Nephron (organoid): ENCODE results near the gene GJD2.

Experiments used
- H3K27ac Mint-ChIP-seq, 3 experiments: 2 replicates each; pipeline ENCODE4 v1.8.0; 2020; ENCODE audit warnings: mixed read lengths in 3 of 3, mild to moderate bottlenecking in 2 of 3, moderate library complexity in 1 of 3
- H3K27me3 Mint-ChIP-seq: 2 replicates; pipeline ENCODE4 v1.8.0; 2021; ENCODE audit warnings: low read depth, mild to moderate bottlenecking, moderate library complexity, mixed read lengths
- H3K36me3 Mint-ChIP-seq: 2 replicates; pipeline ENCODE4 v1.8.0; 2020; ENCODE audit warnings: low read depth, mixed read lengths
- H3K4me1 Mint-ChIP-seq: 2 replicates; pipeline ENCODE4 v1.8.0; 2020; ENCODE audit warnings: mixed read lengths
- H3K4me3 Mint-ChIP-seq, 3 experiments: 2 replicates each; pipeline ENCODE4 v1.8.0; 2020; ENCODE audit warnings: mild to moderate bottlenecking in 3 of 3, mixed read lengths in 3 of 3, moderate library complexity in 2 of 3
- H3K9me3 Mint-ChIP-seq: 2 replicates; pipeline ENCODE4 v1.8.0; 2020; ENCODE audit warnings: mixed read lengths
- CTCF ChIP-seq, 3 experiments: fragments of 200-600 bp; sonication (generic); IDR thresholded peaks; one replicate each; pipeline ENCODE4 v1.5.0; 2021; ENCODE audit warnings: antibody characterized with exemption in 3 of 3; ENCODE audit not compliant: unreplicated experiment in 3 of 3

GJD2 gene

GRCh38 chr15:34730701-34731100 is 24.1 kb downstream of the GJD2 start:
- Mint-ChIP-seq H3K27ac (no peak overlapping the region), H3K9me3 (no peaks in the 10 kb centered on the region)
- no peak for TF ChIP-seq CTCF (IDR thresholded peaks at IDR 0.05; ENCODE audit: unreplicated experiment in 3 of 3)

DNA sequence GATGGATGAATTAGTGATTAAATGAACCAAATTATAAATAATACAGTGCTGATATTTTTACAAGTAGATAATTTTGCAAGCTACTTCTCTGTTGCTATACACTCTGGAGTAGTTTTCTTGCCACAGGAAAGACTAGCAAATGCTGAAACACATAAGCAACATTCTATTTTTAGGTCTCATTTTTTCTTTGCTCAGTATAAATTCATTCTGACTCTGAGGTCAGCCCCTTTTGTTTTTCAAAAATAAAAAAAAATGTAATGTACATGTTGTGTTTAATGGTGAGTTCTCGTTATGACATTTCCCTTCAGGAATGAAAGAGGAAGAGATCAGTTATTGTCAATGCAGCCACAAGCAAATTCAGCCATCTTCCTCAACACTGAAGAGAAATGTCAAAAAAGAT is 24.9 kb downstream of the GJD2 start:
- no peaks in the 10 kb centered on the region for H3K36me3 Mint-ChIP-seq
- H3K27ac Mint-ChIP-seq = no peak overlapping the region
- H3K4me1 Mint-ChIP-seq = peaks cover 39% of the 10 kb centered on the region
- TF ChIP-seq CTCF (IDR thresholded peaks at IDR 0.05; ENCODE audit: unreplicated experiment in 3 of 3) = no peak
- no peak overlapping the region for H3K4me3 Mint-ChIP-seq
- H3K27me3 Mint-ChIP-seq = peaks cover 10% of the 10 kb centered on the region
- no peaks in the 10 kb centered on the region for H3K9me3 Mint-ChIP-seq

More at GRCh38 chr15:34730701-34731100, 24.1 kb downstream of the GJD2 start:
- H3K27me3 Mint-ChIP-seq = peaks cover 10% of the 10 kb centered on the region
- peaks cover 36% of the 10 kb centered on the region for H3K4me1 Mint-ChIP-seq
- no peaks in the 10 kb centered on the region for H3K36me3 Mint-ChIP-seq
- no peak overlapping the region for H3K4me3 Mint-ChIP-seq

GRCh38 chr15:34729056-34729455 is 25.7 kb downstream of the GJD2 start:
- Mint-ChIP-seq H3K9me3 (no peaks in the 10 kb centered on the region), H3K27ac (peak overlapping the region; percentile 38 to 57 (median 39)), H3K4me3 (peak overlapping the region in 2 of 3 experiments; percentile 17 to 67), H3K36me3 (no peaks in the 10 kb centered on the region), H3K4me1 (peaks cover 43% of the 10 kb centered on the region), H3K27me3 (peaks cover 8% of the 10 kb centered on the region)
- no peak for TF ChIP-seq CTCF (IDR thresholded peaks at IDR 0.05; ENCODE audit: unreplicated experiment in 3 of 3)

GRCh38 chr15:34726406-34727100 is 28.2 kb downstream of the GJD2 start:
- H3K36me3 Mint-ChIP-seq = no peaks in the 10 kb centered on the region

DNA sequence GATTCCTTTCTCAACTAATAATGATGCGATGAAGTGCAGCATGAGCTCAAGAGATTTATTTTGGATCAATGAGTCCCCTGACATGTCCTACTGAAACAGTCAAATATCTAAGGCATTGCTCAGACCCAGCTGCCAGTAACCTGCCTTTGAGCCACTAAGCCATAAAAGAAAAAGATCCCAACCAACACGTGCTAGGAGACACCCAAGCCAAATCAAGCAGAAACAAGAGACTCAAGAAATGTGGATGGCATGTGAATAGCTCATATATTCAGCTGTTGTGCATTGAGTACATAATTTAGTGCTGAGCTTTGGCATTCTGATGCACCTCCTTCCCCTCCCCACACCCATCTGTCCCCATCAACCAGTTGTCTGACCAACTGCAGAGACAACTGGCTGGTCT is 29.2 kb downstream of the GJD2 start:
- Mint-ChIP-seq H3K9me3 (no peaks in the 10 kb centered on the region), H3K36me3 (no peaks in the 10 kb centered on the region), H3K4me3 (no peak overlapping the region), H3K4me1 (peaks cover 72% of the 10 kb centered on the region), H3K27ac (peak overlapping the region in 2 of 3 experiments; percentile 64 to 86), H3K27me3 (peaks cover 1% of the 10 kb centered on the region)
- TF ChIP-seq CTCF (IDR thresholded peaks at IDR 0.05; ENCODE audit: unreplicated experiment in 3 of 3) = no peak

More at GRCh38 chr15:34726406-34727100, 28.2 kb downstream of the GJD2 start:
- H3K4me3 Mint-ChIP-seq = peak overlapping the region in 2 of 3 experiments; percentile 8 to 37
- peak overlapping the region; percentile 64 to 86 (median 70) for H3K27ac Mint-ChIP-seq
- no peak for TF ChIP-seq CTCF (IDR thresholded peaks at IDR 0.05; ENCODE audit: unreplicated experiment in 3 of 3)
- H3K4me1 Mint-ChIP-seq = peaks cover 62% of the 10 kb centered on the region
- H3K9me3 Mint-ChIP-seq = no peaks in the 10 kb centered on the region
- H3K27me3 Mint-ChIP-seq = no peaks in the 10 kb centered on the region

GRCh38 chr15:34724481-34724880 is 30.3 kb downstream of the GJD2 start:
- H3K27me3 Mint-ChIP-seq = peaks cover 8% of the 10 kb centered on the region
- H3K9me3 Mint-ChIP-seq = no peaks in the 10 kb centered on the region
- no peaks in the 10 kb centered on the region for H3K36me3 Mint-ChIP-seq
- H3K4me1 Mint-ChIP-seq = peaks cover 78% of the 10 kb centered on the region
- H3K4me3 Mint-ChIP-seq = no peak overlapping the region
- peak overlapping the region in 1 of 3 experiments; percentile 30 for H3K27ac Mint-ChIP-seq
- no peak for TF ChIP-seq CTCF (IDR thresholded peaks at IDR 0.05; ENCODE audit: unreplicated experiment in 3 of 3)
